Hematopoietic multipotent progenitor cell treated with erythropoietin and hydrocortisone succinate and interleukin-3 and kit ligand, for 4 days (in vitro differentiated cells): Measurements from ENCODE around the gene CNBD2.
"Not testable (repeated sequence)": the region's sequence is repeated elsewhere in the genome, so short reads cannot be mapped to it uniquely, and the experiment has no call there.

Source experiments
- DNase-seq: peaks from one replicate; pipeline ENCODE4 v3.0.0-alpha.2; 2015

The CNBD2 gene

DNA sequence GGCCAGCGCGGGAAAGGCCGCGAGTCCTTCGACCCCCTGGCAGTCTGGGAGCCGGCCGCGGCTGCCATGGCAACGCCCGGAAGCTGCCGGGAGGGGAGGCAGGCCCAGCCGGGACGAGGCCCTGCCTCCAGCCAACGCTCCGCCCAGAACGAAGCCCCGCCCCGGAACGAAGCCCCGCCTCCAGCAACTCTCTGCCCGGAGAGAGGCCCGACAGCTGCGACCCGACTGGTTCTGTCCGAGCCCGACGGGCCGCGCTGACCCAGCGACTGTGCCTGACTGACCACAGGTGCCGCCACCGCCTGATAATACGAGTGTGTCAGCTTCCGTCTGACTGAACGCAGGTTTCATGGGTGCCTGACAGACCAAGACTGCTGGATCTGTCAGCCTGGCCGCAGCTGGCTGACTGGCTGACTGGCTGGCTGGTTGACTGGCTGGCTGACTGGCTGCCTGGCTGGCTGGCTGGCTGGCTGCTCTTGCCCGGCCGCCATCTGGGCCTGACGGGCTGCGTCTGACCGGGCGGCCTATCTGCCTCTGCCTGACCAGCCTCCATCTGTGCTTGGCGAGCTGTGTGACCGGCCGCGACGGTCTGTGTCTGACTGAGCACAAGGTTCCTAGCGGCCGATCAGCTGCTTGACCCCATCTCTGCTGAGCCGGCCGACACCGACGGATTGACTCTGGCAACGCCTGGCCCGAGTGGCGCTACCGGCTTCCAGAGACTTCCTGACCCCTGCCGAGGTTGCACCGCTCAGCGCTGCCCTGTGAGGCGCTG is 96.5 kb downstream of the CNBD2 start:
- peak; percentile 93 for DNase-seq

DNA sequence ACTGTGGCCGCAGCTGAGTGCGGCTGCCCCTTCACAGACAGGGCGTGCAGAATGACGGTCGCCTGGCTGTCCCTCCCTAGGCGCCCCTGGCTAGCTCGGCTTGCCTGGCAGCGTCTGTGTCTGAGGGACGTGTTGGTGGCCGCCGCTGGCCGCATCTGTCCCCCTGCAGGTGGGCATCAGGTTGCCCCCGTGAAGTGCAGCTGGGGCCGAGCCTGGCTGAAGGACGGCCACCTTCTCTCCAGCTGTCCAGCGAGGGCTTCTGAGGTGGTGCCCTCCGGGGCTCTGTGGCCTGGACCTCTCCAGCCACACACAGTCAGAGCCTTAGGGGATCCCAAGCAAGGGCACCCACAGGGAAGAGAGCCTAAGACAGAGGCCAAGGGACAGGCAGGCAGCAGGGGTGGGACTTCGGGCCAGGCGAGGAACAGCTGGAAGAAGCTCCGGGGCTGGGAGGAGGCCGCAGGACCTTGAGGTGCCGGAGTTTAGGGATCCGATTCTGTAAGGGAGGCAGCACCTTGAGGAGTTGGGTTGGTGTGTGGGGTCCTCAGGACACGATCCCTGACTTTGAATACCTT is 97.1 kb downstream of the CNBD2 start:
- DNase-seq, result no peak

DNA sequence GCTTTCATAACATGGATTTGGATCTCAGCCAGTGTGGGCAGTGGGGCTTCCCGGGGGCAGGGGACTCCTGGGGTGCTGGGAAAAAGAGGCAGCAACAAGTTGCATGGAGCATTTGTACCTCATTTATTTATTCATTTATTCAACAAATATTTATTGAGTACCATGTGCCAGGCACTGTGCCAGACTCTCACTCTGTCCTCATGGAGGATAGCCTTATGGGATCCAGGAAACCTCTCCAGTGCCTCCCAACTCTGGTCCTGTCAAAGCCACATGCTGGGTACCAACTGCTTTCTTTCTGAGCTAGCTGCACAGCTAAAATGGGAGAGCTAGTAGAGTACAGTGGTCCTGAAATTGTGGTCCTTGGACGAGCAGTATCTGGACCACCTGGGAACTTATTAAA is 98.4 kb downstream of the CNBD2 start:
- DNase-seq, result no peak

DNA sequence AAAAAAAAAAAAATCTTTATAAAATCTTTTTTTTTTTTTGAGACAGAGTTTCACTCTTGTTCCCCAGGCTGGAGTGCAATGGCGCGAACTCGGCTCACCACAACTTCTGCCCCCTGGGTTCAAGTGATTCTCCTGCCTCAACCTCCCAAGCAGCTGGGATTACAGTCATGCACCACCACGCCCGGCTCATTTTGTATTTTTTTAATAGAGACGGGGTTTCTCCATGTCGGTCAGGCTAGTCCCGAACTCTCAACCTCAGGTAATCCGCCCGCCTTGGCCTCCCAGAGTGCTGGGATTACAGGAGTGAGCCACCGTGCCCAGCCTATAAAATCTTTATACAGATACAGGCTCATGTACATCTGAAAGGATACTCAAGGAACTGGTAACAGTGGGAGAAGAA is 100.1 kb downstream of the CNBD2 start:
- not testable (repeated sequence) for DNase-seq

DNA sequence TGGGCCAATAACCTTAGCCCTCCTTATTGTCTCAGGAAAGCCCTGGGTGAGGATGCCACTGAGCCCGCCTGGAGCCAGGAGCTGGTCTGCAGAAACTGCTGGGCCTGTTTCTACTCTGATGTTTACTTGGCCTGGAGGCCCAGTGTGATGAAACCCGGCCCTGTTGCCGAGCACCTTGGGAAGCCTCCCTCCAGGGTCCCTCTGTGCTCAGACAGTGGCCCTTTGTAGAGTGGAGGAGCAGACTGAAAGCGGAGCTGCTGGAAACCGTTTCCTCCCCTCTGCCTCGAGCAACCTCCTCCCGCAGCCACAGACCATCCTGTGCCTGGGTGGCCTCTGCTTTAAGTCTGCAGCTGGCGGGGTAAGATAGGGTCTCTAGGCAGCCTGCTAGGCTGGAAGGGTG is 102.1 kb downstream of the CNBD2 start:
- DNase-seq, result no peak

DNA sequence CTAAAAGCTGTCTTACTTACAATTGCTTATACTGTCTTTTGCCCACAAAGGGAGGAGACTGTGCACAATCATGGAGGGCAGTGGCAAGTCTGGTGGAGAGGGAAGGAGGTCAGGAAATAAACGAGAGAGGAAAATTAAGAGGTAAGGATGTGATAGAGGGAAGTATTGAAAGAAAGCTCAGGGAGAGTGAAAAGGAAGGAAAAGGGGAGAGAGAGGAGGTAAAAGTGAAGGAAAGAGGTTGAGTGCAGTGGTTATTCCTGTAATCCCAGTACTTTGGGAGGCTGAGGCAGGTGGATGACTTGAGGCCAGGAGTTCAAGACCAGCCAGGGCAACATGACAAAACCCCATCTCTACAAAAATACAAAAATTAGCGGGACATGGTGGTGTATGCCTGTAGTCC is 103.5 kb downstream of the CNBD2 start:
- no peak for DNase-seq

DNA sequence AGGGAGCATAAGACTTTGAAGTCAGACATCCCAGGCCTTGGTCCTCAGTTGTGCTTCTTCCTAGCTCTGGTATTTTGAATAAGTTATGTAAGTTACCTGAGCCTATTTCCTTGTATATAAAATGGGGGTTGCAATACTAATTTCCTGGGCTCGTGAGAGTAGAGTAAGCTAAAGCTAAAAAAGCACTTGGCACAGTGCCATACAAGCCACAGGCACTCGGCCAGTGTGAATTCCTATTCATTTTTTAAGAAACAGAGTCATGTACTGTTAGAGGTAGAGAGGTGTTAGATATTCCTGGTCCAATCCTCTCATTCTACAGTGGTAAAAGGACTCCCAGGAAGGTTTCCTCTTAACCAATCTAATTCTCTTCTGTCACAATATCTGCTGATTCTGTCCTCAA is 106.6 kb downstream of the CNBD2 start:
- no peak for DNase-seq

DNA sequence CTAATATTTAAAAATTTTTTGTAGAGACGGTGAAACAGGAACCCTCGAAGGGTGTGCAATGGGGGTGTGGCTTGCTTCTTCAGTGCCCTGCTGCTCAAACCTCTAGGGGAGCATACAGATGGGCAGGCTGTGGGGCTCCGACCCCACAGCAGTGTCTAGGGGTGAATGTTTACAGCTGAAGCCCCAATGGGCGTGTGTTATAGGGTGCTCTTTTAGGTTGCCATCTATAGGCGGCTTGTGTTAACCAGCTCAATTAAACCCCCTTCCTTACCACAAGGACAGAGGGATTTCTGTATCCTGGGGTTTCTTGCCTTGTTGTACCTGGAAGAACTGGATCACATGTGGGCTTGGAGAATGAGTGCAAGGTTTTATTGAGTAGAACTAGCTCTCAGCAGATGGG is 109.4 kb downstream of the CNBD2 start:
- DNase-seq, result not testable (repeated sequence)

DNA sequence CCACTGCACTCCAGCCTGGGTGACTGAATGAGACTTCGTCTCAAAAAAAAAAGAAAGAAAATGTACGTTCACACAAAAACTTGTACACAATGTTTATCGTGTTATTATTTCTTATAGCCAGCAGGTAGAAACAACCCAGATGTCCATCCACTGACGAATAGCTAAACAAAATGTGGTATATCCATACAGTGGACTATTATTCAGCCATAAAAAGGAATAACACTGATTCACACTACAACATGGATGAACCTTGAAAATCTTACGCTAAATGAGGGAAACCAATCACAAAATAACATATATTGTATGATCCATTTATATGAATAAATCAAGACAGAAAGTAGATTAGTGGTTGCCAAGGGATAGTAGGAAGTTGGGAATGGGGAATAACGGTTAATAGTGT is 111.1 kb downstream of the CNBD2 start:
- DNase-seq, result no peak

DNA sequence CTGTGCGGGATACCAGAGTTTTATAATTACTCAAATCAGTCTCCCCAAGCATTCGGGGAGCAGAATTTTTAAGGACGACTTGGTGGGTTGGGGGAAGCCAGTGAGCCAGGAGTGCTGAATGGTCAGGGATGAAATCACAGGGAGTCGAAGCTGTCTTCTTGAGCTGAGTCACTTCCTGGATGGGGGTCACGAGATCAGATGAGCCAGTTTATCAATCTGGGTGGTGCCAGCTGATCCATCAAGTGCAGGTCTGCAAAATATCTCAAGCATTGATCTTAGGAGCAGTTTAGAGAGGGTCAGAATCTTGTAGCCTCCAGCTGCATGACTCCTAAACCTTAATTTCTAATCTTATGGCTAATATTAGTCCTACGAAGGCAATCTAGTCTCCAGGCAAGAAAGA is 111.6 kb downstream of the CNBD2 start:
- not testable (repeated sequence) for DNase-seq
